ENCODE data around the gene SESN3.

DNA sequence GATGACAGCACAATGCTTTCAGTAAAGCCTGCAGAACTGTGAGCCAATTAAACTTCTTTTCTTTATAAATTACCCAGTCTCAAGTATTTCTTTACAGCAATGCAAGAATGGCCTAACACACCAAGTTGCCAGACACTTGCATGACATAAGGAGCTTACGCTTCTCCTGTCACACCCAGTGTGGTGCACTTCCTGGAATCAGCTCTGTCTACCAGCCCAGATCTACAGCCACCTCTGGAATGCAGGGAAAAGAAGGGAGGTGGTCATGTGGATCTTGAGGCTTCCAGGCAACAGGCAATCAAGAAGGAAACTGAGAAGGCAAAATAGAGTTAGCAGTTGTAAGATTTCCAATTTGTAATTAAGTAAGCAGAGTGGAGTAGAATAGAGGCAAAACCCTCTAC, 37.4 kb upstream of the SESN3 start:
- TF ChIP-seq, protein P1, sequence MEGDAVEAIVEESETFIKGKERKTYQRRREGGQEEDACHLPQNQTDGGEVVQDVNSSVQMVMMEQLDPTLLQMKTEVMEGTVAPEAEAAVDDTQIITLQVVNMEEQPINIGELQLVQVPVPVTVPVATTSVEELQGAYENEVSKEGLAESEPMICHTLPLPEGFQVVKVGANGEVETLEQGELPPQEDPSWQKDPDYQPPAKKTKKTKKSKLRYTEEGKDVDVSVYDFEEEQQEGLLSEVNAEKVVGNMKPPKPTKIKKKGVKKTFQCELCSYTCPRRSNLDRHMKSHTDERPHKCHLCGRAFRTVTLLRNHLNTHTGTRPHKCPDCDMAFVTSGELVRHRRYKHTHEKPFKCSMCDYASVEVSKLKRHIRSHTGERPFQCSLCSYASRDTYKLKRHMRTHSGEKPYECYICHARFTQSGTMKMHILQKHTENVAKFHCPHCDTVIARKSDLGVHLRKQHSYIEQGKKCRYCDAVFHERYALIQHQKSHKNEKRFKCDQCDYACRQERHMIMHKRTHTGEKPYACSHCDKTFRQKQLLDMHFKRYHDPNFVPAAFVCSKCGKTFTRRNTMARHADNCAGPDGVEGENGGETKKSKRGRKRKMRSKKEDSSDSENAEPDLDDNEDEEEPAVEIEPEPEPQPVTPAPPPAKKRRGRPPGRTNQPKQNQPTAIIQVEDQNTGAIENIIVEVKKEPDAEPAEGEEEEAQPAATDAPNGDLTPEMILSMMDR (IDR thresholded peaks at IDR 0.05): no peak
- TF ChIP-seq POLR2A (IDR thresholded peaks at IDR 0.05): no peak
